HCT116 (cell line): ENCODE results near the gene REEP6. TPM values are rescaled to one million over a fixed set of nuclear protein-coding genes. Genes with fewer than 3 reads are reported as not detected.

Source experiments
- ATAC-seq: fragments of 200-7000 bp; cut with Tn5 transposase; 2 replicates; pipeline ENCODE4 v1.9.1; 2020; ENCODE audit warnings: mild to moderate bottlenecking, moderate library complexity
- BruUV-seq: library from RNA; stranded (reverse); fragments of 400-500 nt; replicated peaks from 2 replicates; lab custom pipeline; 2021; lab: Mats Ljungman, UMichigan
- CTCF ChIA-PET: fragments of 300-600 bp; sonication (Branson Sonifier 250); formaldehyde crosslinking; loops from one replicate; lab custom pipeline; 2021; ENCODE audit warnings: antibody characterized with exemption; lab: Charles Lee
- POLR2A ChIA-PET: fragments of 300-600, 350-600 bp; sonication (Branson Sonifier 250); formaldehyde crosslinking; loops from one replicate; lab custom pipeline; 2021; ENCODE audit warnings: antibody characterized with exemption; lab: Charles Lee
- RAD21 ChIA-PET, 2 experiments: fragments of 300-600 bp; sonication (Branson Sonifier 250); formaldehyde crosslinking; loops; one replicate each; lab custom pipeline; 2023; ENCODE audit warnings: low total read pairs in 2 of 2; ENCODE audit not compliant: uncharacterized antibody in 2 of 2, unreplicated experiment in 2 of 2, low non-redundant PET in 1 of 2; lab: Charles Lee
- DNase-seq: peaks from one replicate; pipeline ENCODE4 v3.0.0-alpha.2; 2010; ENCODE audit warnings: low read depth, low spot score
- H2AFZ ChIP-seq: fragments of 200-600 bp; shearing (Covaris generic), sonication (generic); 2 replicates; pipeline ENCODE4 v1.6.1; 2017; ENCODE audit warnings: low read depth, mixed run types, mixed read lengths, antibody characterized with exemption, low read length; ENCODE audit not compliant: poor library complexity, severe bottlenecking
- H3K27ac ChIP-seq: 2 replicates; pipeline ENCODE4 v1.5.1; 2012; ENCODE audit warnings: low read depth, low read length
- H3K27me3 ChIP-seq: fragments of 200-600 bp; sonication (generic); 2 replicates; pipeline ENCODE4 v1.6.1; 2016; ENCODE audit warnings: mixed run types, low read length, mixed read lengths; ENCODE audit not compliant: insufficient read depth
- H3K36me3 ChIP-seq, 2 experiments: fragments of 200-500 bp in 1 of 2; fragments of 200-600 bp in 1 of 2; sonication (Bioruptor generic) in 1 of 2; sonication (generic) in 1 of 2; 2 replicates each; pipeline versions ENCODE4 v1.5.1 to v1.6.1; 2014 to 2016; ENCODE audit warnings: low read length in 2 of 2, inconsistent platforms in 1 of 2, mixed read lengths in 1 of 2, mixed run types in 1 of 2; ENCODE audit not compliant: insufficient read depth in 2 of 2, control insufficient read depth in 1 of 2
- H3K4me1 ChIP-seq, 2 experiments: fragments of 200-600 bp in 1 of 2; sonication (generic) in 1 of 2; 2 replicates each; pipeline versions ENCODE4 v1.5.1 to v1.6.1; 2012 to 2017; ENCODE audit warnings: low read length in 2 of 2, inconsistent platforms in 1 of 2, mild to moderate bottlenecking in 1 of 2, mixed read lengths in 1 of 2, mixed run types in 1 of 2, moderate library complexity in 1 of 2; ENCODE audit not compliant: insufficient read depth in 2 of 2, control insufficient read depth in 1 of 2
- H3K4me2 ChIP-seq: fragments of 200-600 bp; sonication (generic); 2 replicates; pipeline ENCODE4 v1.6.1; 2017; ENCODE audit warnings: mixed run types, low read length, mixed read lengths
- H3K4me3 ChIP-seq, 2 experiments: fragments of 200-600 bp in 1 of 2; sonication (generic) in 1 of 2; replicated peaks in 1 of 2; 2 replicates each; pipeline ENCODE4 v1.5.1; 2011 to 2016; ENCODE audit warnings: low read length in 2 of 2, control low read depth in 1 of 2, low read depth in 1 of 2, mild to moderate bottlenecking in 1 of 2, mixed read lengths in 1 of 2, mixed run types in 1 of 2
- H3K79me2 ChIP-seq: fragments of 200-600 bp; sonication (generic); 2 replicates; pipeline ENCODE4 v1.6.1; 2017; ENCODE audit warnings: mild to moderate bottlenecking, mixed run types, low read length, moderate library complexity, mixed read lengths; ENCODE audit not compliant: insufficient read depth
- H3K9ac ChIP-seq: fragments of 200-600 bp; sonication (generic); 2 replicates; pipeline ENCODE4 v1.6.1; 2016; ENCODE audit warnings: low read length, mixed read lengths
- H3K9me2 ChIP-seq: fragments of 200-600 bp; sonication (generic), shearing (Covaris generic); 2 replicates; pipeline ENCODE4 v1.6.1; 2017; ENCODE audit warnings: mixed run types, mild to moderate bottlenecking, moderate library complexity; ENCODE audit not compliant: insufficient read depth
- H3K9me3 ChIP-seq, 2 experiments: fragments of 200-500 bp in 1 of 2; fragments of 200-600 bp in 1 of 2; sonication (Bioruptor generic) in 1 of 2; sonication (generic) in 1 of 2; 2 replicates each; pipeline ENCODE4 v1.6.1; 2014 to 2017; ENCODE audit warnings: low read length in 2 of 2, mixed read lengths in 2 of 2, inconsistent platforms in 1 of 2, low read depth in 1 of 2, mild to moderate bottlenecking in 1 of 2, mixed run types in 1 of 2, moderate library complexity in 1 of 2; ENCODE audit not compliant: control insufficient read depth in 1 of 2, insufficient read depth in 1 of 2
- H4K20me1 ChIP-seq: fragments of 200-600 bp; sonication (generic), shearing (Covaris generic); 2 replicates; pipeline ENCODE4 v1.6.1; 2017; ENCODE audit warnings: mixed run types, mild to moderate bottlenecking, moderate library complexity; ENCODE audit not compliant: insufficient read depth
- CBX3 ChIP-seq: IDR thresholded peaks from 2 replicates; pipeline ENCODE4 v1.6.1; 2012; ENCODE audit warnings: low read depth
- ELF1 ChIP-seq: IDR thresholded peaks from 2 replicates; pipeline ENCODE4 v1.6.1; 2012; ENCODE audit warnings: low read depth, borderline replicate concordance
- EZH2 ChIP-seq: fragments of 200-600 bp; sonication (generic); IDR thresholded peaks from 2 replicates; pipeline ENCODE4 v1.6.1; 2017; ENCODE audit warnings: antibody characterized with exemption, mixed run types
- POLR2A ChIP-seq: IDR thresholded peaks from 2 replicates; pipeline ENCODE4 v1.7.0; 2011; ENCODE audit warnings: borderline replicate concordance; ENCODE audit not compliant: insufficient read depth, insufficient read length; ENCODE audit errors: extremely low read depth
- POLR2AphosphoS5 ChIP-seq: IDR thresholded peaks from 2 replicates; pipeline ENCODE4 v1.6.1; 2011; ENCODE audit warnings: mild to moderate bottlenecking, low read depth, low read length, moderate library complexity
- RAD21 ChIP-seq: IDR thresholded peaks from 2 replicates; pipeline ENCODE4 v1.6.1; 2012; ENCODE audit warnings: low read depth, mild to moderate bottlenecking
- SP1 ChIP-seq: IDR thresholded peaks from 2 replicates; pipeline ENCODE4 v1.6.1; 2012; ENCODE audit warnings: low read depth
- SRF ChIP-seq: IDR thresholded peaks from 2 replicates; pipeline ENCODE4 v1.6.1; 2012; ENCODE audit warnings: low read depth
- TCF7L2 ChIP-seq: IDR thresholded peaks from 2 replicates; pipeline ENCODE4 v1.7.0; 2011; ENCODE audit warnings: borderline replicate concordance, inconsistent platforms; ENCODE audit not compliant: insufficient read depth, insufficient read length; ENCODE audit errors: extremely low read depth
- ZFX ChIP-seq: fragments of 450-650 bp; IDR thresholded peaks from 2 replicates; pipeline ENCODE4 v1.6.1; 2017
- ZNF274 ChIP-seq: fragments of 200-500 bp; sonication (Bioruptor generic); IDR thresholded peaks from 2 replicates; pipeline ENCODE4 v1.6.1; 2014; ENCODE audit warnings: mild to moderate bottlenecking, low read depth, low read length, inconsistent platforms
- intact Hi-C: fragments of 100-400 bp; cut with micrococcal nuclease; formaldehyde crosslinking; loops from 2 replicates; pipeline ENCODE4 v1.10.0; 2022
- total RNA-seq: library from RNA; stranded (reverse); gene quantifications from one replicate; pipeline ENCODE4 v1.2.1, GENCODE V29; 2021; ENCODE audit not compliant: unreplicated experiment
- TF ChIP-seq, protein P1 (sequence below): IDR thresholded peaks from 2 replicates; pipeline ENCODE4 v1.6.1; 2011; ENCODE audit warnings: mild to moderate bottlenecking, low read length, moderate library complexity; ENCODE audit not compliant: insufficient replicate concordance; ENCODE audit errors: extremely low read depth
- TF ChIP-seq, protein P2 (sequence below): IDR thresholded peaks from 2 replicates; pipeline ENCODE4 v1.6.1; 2012
- TF ChIP-seq, protein P3 (sequence below): IDR thresholded peaks from 2 replicates; pipeline ENCODE4 v1.6.1; 2012

Gene REEP6
- total RNA-seq, 1 experiment from 2014 or later = 53.9 TPM

DNA sequence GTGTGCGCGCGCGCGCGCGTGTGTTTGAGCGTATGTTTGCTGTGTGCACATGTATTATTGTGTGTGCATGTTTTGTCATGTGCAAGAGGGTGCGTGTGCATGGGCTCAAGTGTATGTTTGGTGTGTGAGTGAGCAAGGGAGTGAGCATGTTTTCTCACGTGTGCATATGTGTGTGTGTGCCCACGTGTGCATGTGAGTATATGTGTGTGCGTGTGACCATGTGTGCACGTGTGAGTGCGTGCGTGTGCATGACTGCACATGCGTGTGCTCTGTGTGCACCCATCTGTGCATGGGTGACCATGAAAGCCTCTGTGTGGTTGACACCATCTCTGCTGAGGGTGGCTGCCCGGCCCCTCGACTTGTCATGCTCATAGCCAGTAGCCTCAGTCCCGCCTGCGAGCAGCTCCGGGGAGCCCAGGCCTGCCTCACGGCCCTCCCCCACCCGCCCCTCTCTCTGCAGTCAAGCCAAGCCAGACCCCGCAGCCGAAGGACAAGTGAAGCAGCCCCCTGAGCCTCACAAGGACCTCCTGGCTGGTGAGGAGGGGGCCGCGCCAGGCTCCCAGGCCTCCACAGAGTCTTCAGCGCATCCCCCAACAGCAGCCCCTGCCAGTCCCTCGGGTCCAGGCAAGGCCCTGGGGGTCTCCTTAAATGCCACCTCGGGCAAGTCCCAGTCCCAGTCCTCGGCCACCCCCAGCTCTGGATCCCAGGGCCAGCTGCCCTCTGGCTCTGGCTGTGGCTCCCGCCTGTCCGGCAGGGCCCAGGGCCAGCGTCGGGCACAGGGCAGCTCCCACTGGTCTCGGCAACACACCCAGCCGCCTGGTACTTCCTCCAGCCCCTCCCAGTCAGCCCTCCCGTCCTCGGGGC lies 6.0 kb downstream of the REEP6 start:
- Histone ChIP-seq H3K79me2 (peaks cover under 1% of the 10 kb centered on the region; the same call in 1 of the 2 replicates), H3K4me1 (peaks cover 12 to 27% of the 10 kb centered on the region in 2 experiments; a peak in 3 of 4 replicates), H3K4me3 (no peak overlapping the region), H4K20me1 (no peaks in the 10 kb centered on the region), H2AFZ (no peak overlapping the region), H3K27me3 (no peaks in the 10 kb centered on the region), H3K9me2 (no peaks in the 10 kb centered on the region), H3K9me3 (no peaks in the 10 kb centered on the region), H3K27ac (no peak overlapping the region), H3K9ac (no peak overlapping the region), H3K4me2 (no peak overlapping the region), H3K36me3 (no peaks in the 10 kb centered on the region)
- ChIA-PET CTCF (no interaction called here), RAD21 (no interaction called here), POLR2A (no interaction called here)
- BruUV-seq = no TSS peak
- ATAC-seq = no peak
- DNase-seq = no peak
- TF ChIP-seq EZH2 = no peak
- TF ChIP-seq, protein P1, sequence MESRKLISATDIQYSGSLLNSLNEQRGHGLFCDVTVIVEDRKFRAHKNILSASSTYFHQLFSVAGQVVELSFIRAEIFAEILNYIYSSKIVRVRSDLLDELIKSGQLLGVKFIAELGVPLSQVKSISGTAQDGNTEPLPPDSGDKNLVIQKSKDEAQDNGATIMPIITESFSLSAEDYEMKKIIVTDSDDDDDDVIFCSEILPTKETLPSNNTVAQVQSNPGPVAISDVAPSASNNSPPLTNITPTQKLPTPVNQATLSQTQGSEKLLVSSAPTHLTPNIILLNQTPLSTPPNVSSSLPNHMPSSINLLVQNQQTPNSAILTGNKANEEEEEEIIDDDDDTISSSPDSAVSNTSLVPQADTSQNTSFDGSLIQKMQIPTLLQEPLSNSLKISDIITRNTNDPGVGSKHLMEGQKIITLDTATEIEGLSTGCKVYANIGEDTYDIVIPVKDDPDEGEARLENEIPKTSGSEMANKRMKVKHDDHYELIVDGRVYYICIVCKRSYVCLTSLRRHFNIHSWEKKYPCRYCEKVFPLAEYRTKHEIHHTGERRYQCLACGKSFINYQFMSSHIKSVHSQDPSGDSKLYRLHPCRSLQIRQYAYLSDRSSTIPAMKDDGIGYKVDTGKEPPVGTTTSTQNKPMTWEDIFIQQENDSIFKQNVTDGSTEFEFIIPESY = no peak
- TF ChIP-seq POLR2A = no peak
- no peak for TF ChIP-seq RAD21
- TF ChIP-seq, protein P2, sequence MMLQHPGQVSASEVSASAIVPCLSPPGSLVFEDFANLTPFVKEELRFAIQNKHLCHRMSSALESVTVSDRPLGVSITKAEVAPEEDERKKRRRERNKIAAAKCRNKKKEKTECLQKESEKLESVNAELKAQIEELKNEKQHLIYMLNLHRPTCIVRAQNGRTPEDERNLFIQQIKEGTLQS = no peak
- TF ChIP-seq SRF = no peak
- TF ChIP-seq TCF7L2 = no peak
- TF ChIP-seq, protein P3, sequence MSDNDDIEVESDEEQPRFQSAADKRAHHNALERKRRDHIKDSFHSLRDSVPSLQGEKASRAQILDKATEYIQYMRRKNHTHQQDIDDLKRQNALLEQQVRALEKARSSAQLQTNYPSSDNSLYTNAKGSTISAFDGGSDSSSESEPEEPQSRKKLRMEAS = no peak
- no peak for TF ChIP-seq CBX3
- TF ChIP-seq SP1 = no peak
- TF ChIP-seq ZNF274 = no peak
- TF ChIP-seq ZFX = no peak
- no peak for TF ChIP-seq ELF1
- TF ChIP-seq POLR2AphosphoS5 = no peak
- intact Hi-C loops = no loop called here
